GM19468 (cell line): ENCODE measurements around the gene TH.
"Not testable (repeated sequence)": the region's sequence is repeated elsewhere in the genome, so short reads cannot be mapped to it uniquely, and the experiment has no call there.

Experiments used
- ATAC-seq: cut with Tn5 transposase; IDR thresholded peaks from one replicate; pipeline ENCODE4 v1.9.1; 2021; ENCODE audit warnings: mild to moderate bottlenecking, moderate library complexity, moderate number of reproducible peaks; ENCODE audit not compliant: unreplicated experiment; ENCODE audit errors: extremely low read depth

The TH gene

GRCh38 chr11:2180789-2181370 lies 9.3 kb upstream of the TH start:
- no peak for ATAC-seq

DNA sequence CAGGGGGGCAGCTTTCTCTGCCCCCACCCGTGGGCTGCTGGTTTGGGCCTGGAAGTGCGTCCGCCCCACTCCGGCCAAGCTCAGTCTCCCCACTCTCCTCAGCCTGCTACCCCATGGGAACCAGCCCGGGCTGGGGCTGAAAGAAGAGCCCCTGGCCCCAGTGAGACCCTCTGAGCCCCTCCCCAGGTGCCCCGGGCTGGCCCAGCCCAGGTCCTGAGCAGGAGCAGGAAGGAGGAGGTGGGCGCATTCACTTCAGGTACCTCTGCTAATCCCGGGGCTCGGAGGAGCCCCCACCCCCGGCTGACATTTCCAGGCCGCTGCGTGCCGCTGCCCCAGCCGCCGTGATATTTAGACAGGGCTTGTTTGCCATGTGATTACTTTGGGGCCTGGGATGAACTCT lies 8.7 kb upstream of the TH start:
- no peak for ATAC-seq

GRCh38 chr11:2179516-2179915 lies 7.9 kb upstream of the TH start:
- no peak for ATAC-seq

GRCh38 chr11:2178906-2179494 lies 7.4 kb upstream of the TH start:
- ATAC-seq = no peak

- ATAC-seq = not testable (repeated sequence)
These were observed 6.6 kb upstream of the TH start for GRCh38 chr11:2178055-2178773.

GRCh38 chr11:2177076-2177475 lies 5.5 kb upstream of the TH start:
- ATAC-seq = no peak

DNA sequence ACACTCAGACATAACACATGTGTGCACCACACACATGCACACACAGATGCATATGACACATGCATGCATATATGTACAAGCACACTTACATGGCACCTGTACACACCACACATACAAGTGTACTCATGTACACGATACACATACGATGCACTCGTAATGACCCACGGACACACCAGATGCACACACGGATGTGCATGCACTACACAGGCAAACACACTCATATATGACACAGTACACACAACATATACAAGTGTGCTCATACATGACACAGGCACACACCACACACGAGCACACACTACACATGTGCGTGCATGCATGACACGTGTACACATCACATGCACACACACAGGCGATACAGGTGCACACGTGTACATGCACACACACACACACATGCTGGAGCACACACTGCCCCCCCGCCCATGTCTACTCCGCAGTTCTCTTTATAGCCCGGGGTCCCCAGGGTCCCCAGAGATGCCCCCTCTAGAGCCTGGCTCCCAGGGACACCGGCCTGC lies 4.8 kb upstream of the TH start:
- no peak for ATAC-seq

DNA sequence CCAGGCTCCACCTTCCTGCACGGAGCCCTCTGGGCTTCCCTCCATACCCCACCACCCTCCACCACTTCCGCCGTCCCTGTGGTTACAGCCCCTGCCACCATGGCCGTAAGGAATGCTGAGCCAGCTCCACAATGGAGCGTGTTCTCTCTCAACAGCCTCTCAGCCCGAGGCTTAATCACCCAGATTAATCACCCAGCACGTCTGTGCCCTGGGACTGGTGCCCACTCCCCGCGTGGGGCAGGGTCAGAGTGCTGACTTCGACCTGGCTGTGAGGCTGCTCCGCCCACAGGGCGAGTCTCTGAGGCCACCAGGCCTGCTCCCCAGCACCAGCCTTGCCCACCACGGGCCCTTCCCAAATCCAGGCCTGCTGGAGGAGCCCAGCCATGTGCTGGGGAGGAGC lies 4.0 kb upstream of the TH start:
- ATAC-seq = no peak

- ATAC-seq = no peak
These were observed 2.7 kb upstream of the TH start for GRCh38 chr11:2174361-2174760.

- ATAC-seq = no peak
These were observed 2.1 kb upstream of the TH start for GRCh38 chr11:2173761-2174160.

DNA sequence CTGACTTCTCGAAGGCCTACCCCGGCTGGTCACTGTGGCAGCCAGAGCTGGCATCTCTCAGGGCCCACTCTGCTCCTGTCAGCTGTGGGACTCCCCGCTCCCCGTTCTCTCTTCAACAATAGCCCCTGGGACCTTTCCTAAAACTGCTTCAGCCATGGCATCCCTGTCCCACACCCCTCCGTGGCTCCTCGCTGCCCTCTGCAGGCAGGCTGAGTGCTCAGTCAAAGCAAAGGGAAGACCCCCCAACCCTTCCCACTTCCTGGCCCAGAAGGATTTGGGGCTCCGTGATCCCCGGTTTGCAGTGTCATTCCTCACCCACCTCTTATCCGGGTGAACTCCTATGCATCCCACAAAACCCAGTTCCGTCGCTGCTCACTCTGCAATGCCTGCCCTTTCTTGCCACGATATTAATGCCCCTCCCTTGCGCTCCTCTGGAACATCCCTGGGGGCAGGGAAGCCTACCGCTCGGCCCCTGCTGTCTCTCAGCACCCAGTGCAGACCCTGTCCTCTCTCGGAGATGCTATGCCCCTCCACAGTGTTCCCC lies 1.6 kb upstream of the TH start:
- ATAC-seq = no peak

GRCh38 chr11:2172676-2173075 lies 1.1 kb upstream of the TH start:
- no peak for ATAC-seq

DNA sequence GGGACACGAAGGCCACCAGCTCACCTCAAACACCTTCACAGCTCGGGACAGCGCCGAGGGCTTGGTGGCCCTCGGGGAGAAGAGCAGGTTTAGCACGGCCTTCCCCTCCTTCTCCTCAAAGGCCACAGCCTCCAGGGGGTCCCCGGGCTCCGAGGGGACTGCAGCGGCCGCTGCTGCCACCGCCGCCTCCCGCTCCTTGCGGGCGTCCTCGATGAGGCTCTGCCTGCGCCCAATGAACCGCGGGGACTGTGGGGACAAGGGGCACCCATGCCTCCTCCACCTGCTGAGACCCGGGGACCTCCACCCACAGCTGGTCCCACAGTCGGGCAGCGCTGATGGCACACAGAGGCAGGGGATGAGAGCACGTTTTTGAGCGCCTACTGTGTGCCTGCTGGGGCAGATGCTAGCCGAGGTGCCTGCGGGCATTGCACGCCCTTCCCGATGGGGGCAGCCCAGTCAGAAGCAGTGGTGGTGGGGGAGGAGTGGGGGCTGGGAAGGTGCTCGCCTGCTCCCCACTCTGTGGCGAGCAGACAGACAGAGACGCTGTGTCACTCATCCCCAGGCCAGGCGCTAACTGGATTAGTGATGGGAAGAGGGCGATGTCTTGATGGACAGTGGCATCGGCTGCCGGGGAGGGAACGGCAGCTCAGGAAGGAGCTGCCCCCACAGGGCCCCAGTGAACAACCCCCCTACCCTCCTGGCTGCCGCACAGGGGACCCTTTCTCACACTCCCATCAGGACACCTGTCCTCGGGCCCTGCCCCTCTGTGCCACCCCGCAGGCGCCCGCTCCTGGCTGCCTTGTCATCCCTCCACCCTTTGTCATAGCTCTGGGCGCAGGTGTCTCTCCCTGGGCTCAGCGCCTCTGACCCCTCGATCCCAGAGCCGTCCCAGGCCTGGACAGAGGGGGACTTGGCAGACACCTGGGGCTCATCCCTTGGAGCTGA lies 1.7 kb downstream of the TH start:
- no peak for ATAC-seq

DNA sequence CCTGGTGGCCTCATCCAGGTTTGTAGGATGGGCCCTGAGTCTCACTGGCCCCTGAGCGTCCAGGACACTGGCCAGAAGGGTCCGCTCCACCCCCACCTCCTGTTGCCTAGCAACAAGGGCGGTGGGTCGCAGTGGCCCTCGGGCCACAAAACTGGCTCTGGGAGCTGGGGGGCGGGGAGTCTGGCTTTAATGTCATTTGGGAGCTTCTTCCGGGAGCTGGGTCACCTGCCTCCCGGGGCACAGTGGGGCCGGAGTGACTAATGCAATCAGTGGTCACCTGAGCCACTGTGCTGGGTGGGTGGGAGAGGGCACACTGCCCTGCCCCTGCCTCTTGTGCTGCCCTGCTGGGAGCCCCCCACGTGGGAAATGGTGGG lies 2.6 kb downstream of the TH start:
- ATAC-seq = no peak

- no peak for ATAC-seq
These were observed 3.2 kb downstream of the TH start for GRCh38 chr11:2168286-2169004.

- ATAC-seq = no peak
These were observed 4.2 kb downstream of the TH start for GRCh38 chr11:2167141-2168045.

DNA sequence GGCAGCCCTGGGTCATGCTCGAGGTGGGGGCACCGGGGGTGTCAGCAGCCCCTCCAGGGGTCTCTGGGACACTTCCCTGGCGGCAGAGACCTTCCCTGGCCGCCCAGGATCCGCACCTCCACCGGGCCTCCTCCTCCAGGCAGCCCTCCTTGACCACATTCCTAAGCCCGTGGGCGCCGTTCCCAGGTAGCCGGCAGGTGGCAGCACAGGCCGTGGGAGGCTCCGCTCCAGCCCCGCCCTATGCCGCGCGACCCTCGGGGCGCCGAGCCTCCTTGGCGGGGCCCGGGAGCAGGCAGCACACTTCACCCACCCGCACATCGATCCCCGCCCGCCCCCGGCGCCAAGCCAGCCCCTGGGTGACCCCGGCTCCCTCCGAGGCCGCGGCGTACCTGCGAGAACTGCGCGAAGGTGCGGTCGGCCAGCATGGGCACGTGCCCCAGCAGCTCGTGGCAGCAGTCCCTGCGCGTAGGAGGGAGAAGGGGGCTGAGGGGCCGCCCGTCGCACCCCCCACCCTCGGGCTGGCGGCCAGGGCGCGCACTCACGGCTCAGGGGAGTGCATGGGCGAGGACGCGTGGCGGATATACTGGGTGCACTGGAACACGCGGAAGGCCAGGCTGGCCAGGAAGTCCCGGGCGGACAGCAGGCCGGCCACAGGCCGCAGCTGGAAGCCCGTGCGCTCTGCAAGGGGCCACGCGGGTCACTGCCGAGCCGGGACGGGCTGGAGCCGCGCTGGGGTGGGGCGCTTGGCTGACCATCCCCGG lies 5.3 kb downstream of the TH start:
- ATAC-seq = no peak

- ATAC-seq = no peak
These were observed 6.0 kb downstream of the TH start for GRCh38 chr11:2165571-2165970.
